Measurements from ENCODE around the gene COL6A1.

DNA sequence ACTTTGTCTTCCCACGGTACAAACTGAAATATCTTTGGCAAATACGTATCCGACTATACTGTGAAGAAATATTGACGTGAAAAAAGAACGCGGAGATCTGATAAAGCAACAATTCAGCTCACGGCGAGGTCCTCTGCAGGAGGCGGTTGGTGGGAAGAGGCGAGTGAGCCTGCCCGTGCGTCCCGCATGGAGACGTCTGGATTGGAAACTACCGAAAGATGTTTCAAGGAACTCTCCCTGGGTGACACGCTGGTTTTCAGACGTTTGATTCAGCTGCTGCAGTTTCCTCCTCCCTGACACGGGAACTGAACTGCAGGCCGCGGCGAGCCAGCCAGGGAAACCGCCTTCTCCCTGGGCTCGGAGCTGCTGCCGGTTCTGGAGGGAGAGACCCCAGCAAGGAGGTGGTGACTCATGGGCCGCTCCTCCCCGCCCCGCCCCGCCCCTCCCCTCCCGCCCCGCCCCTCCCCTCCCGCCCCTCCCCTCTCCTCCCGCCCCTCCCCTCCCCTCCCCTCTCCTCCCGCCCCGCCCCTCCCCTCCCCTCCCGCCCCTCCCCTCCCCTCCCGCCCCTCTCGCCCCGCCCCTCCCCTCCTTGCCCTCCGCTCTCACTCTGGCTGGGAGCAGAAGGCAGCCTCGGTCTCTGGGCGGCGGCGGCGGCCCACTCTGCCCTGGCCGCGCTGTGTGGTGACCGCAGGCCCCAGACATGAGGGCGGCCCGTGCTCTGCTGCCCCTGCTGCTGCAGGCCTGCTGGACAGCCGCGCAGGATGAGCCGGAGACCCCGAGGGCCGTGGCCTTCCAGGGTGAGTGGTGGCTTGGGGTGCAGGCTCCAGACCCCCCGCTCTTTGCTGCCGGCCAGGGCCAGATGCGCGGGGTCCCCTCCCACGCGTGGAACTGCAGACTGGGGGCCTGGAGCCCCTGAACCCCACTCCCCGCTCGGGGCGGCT, at the start of gene COL6A1:
- TF ChIP-seq, protein P1, sequence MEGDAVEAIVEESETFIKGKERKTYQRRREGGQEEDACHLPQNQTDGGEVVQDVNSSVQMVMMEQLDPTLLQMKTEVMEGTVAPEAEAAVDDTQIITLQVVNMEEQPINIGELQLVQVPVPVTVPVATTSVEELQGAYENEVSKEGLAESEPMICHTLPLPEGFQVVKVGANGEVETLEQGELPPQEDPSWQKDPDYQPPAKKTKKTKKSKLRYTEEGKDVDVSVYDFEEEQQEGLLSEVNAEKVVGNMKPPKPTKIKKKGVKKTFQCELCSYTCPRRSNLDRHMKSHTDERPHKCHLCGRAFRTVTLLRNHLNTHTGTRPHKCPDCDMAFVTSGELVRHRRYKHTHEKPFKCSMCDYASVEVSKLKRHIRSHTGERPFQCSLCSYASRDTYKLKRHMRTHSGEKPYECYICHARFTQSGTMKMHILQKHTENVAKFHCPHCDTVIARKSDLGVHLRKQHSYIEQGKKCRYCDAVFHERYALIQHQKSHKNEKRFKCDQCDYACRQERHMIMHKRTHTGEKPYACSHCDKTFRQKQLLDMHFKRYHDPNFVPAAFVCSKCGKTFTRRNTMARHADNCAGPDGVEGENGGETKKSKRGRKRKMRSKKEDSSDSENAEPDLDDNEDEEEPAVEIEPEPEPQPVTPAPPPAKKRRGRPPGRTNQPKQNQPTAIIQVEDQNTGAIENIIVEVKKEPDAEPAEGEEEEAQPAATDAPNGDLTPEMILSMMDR (IDR thresholded peaks at IDR 0.05), result no peak
- TF ChIP-seq POLR2A (IDR thresholded peaks at IDR 0.05), result peak; percentile 54 to 73
